Measurements from ENCODE around the gene GAS6.

GRCh38 chr13:113860051-113860664 is 3.7 kb downstream of the GAS6 start:
- TF ChIP-seq CTCF (IDR thresholded peaks at IDR 0.05) (no peak), POLR2A (IDR thresholded peaks at IDR 0.05) (no peak)

Data from uterus (tissue), 2 donors.